Measurements from ENCODE around the gene ABHD17A. TPM values are rescaled to one million over a fixed set of nuclear protein-coding genes. Genes with fewer than 3 reads are reported as not detected.
"Not testable (repeated sequence)": the region's sequence is repeated elsewhere in the genome, so short reads cannot be mapped to it uniquely, and the experiment has no call there.

The ABHD17A gene
- total RNA-seq, 1 experiment from 2014 or later, result 102 TPM

- H3K9me3 ChIP-seq (ENCODE audit: low read length), result no peaks in the 10 kb centered on the region
- no peak overlapping the region for H2AFZ ChIP-seq (ENCODE audit: low read length)
- no peak overlapping the region for H3K9ac ChIP-seq (ENCODE audit: low read length)
- ChIA-PET POLR2A (ENCODE audit: unreplicated experiment) (no interaction called here), CTCF (no interaction called here)
- intact Hi-C loops (cut with micrococcal nuclease), result no loop called here
- H4K20me1 ChIP-seq (ENCODE audit: low read length), result peaks cover 14% of the 10 kb centered on the region; the same call in 1 of the 2 replicates
- peaks cover 33% of the 10 kb centered on the region for H3K79me2 ChIP-seq (ENCODE audit: low read length)
- H3F3A ChIP-seq (ENCODE audit: low read length, unreplicated experiment), result no peaks in the 10 kb centered on the region
- H3K4me2 ChIP-seq (ENCODE audit: low read length), result peak overlapping the region; percentile 100
- H3K9me2 ChIP-seq (replicated peaks; ENCODE audit: low read length), result no peaks in the 10 kb centered on the region
- peaks cover 8% of the 10 kb centered on the region for H3K4me1 ChIP-seq (ENCODE audit: insufficient read depth, low read length)
- no peak for TF ChIP-seq CTCF (conservative IDR thresholded peaks at IDR 0.05; ENCODE audit: low read depth, low read length)
- TF ChIP-seq EZH2 (IDR thresholded peaks at IDR 0.05; ENCODE audit: low read length, unreplicated experiment), result no peak
- TF ChIP-seq EZH2phosphoT487 (IDR thresholded peaks at IDR 0.05; ENCODE audit: borderline replicate concordance, low read length), result no peak
- ATAC-seq (no peak), DNase-seq (no peak)
- peak overlapping the region; percentile 82 for H3K4me3 ChIP-seq (ENCODE audit: low read length)
- H3K27me3 ChIP-seq (ENCODE audit: low read length), result no peaks in the 10 kb centered on the region
- no peaks in the 10 kb centered on the region for H3K36me3 ChIP-seq (ENCODE audit: low read depth, low read length)
- no TSS peak for BruUV-seq (replicated peaks)
- no peak overlapping the region for H3K27ac ChIP-seq (ENCODE audit: low read length)
Observed at GRCh38 chr19:1882786-1883692, 2.3 kb downstream of the ABHD17A start.

DNA sequence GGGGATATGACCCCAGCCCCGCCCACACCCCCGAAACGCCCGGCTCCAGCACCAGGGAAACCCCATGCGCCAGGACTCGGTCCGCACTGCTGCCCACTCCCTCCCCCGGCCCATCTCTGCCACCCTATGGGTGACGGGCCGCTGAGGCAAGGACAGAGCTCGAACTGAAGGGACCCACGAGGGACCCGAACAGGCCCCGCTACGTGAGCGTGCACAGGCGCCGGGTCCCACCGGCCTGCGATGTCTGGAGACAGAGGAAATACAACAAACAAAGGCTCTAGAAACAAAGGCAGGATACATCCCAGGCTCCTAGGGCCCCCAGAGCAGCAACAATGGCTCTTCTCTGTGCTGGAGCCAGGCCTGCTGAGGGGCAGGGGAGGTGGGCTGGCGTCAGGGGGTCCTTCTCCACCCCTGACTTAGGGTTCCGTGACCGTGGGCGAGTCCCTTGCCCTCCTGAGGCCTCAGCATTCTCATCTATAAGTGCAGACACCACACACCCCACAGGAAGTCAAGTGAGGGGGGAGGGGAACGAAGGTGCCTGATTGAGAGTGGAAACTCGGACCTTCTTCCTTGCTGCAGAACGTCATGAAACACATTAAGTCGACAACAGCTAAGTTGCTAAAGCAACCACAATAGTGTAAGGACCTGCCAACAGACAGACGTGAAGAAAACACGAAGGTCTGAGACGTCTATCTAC is 3.1 kb downstream of the ABHD17A start:
- peaks cover 33% of the 10 kb centered on the region for H3K79me2 ChIP-seq (ENCODE audit: low read length)

DNA sequence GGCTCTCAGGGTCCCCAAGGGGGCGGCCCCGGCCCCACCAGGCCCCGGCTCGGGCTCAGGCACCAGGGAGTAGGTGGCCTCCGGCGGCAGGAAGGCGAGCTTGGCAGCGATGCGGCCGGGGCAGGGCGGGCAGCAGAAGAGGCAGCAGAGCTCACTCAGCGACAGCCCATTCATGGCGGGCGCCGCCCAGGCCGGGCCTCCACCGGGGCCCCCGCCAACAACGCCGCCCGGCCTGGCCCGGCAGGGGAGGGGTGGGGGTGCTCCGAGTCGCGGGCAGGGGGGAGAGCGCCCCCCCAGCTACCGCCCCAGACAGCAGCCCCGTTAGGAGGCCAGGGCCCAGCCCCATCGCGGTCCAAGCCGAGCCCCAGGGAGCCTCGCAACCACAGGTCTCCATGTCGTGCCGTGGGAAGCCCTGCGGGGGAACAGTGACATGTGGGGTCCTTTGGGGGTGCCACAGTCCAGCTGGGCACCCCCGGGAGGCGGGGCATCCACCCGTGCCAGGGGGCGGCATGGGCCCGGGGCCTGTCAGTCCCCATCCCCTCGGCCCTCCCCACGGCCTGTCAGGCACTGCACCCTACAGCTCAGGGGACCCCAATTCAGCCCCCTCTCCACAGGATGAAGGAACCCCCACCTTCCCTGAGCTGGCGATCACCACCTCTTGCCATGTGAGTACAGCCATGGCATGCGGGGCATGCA is 3.8 kb downstream of the ABHD17A start:
- POLR2A ChIA-PET (ENCODE audit: unreplicated experiment); H3K36me3 ChIP-seq (ENCODE audit: low read depth, low read length); intact Hi-C loops (cut with micrococcal nuclease); H3K4me1 ChIP-seq (ENCODE audit: insufficient read depth, low read length); ATAC-seq; DNase-seq; H3K4me3 ChIP-seq (ENCODE audit: low read length); H3K4me2 ChIP-seq (ENCODE audit: low read length); H2AFZ ChIP-seq (ENCODE audit: low read length); H3F3A ChIP-seq (ENCODE audit: low read length, unreplicated experiment); CTCF ChIA-PET; H3K27ac ChIP-seq (ENCODE audit: low read length); H3K9me2 ChIP-seq (replicated peaks; ENCODE audit: low read length); H3K9ac ChIP-seq (ENCODE audit: low read length); H3K9me3 ChIP-seq (ENCODE audit: low read length); BruUV-seq (replicated peaks); H3K27me3 ChIP-seq (ENCODE audit: low read length): not testable (repeated sequence)
- Histone ChIP-seq H3K79me2 (ENCODE audit: low read length) (peaks cover 33% of the 10 kb centered on the region), H4K20me1 (ENCODE audit: low read length) (peaks cover 14% of the 10 kb centered on the region; the same call in 1 of the 2 replicates)

More for the DNA sequence above, 3.1 kb downstream of the ABHD17A start:
- peaks cover 14% of the 10 kb centered on the region; the same call in 1 of the 2 replicates for H4K20me1 ChIP-seq (ENCODE audit: low read length)
- no TSS peak for BruUV-seq (replicated peaks)
- no peaks in the 10 kb centered on the region for H3K9me2 ChIP-seq (replicated peaks; ENCODE audit: low read length)
- no peaks in the 10 kb centered on the region for H3K36me3 ChIP-seq (ENCODE audit: low read depth, low read length)
- no peak overlapping the region for H3K9ac ChIP-seq (ENCODE audit: low read length)
- intact Hi-C loops (cut with micrococcal nuclease), result no loop called here
- ATAC-seq (no peak), DNase-seq (no peak)
- H2AFZ ChIP-seq (ENCODE audit: low read length), result no peak overlapping the region
- H3K4me1 ChIP-seq (ENCODE audit: insufficient read depth, low read length), result peaks cover 8% of the 10 kb centered on the region
- H3K9me3 ChIP-seq (ENCODE audit: low read length), result no peaks in the 10 kb centered on the region
- TF ChIP-seq EZH2 (IDR thresholded peaks at IDR 0.05; ENCODE audit: low read length, unreplicated experiment), result no peak
- H3K27me3 ChIP-seq (ENCODE audit: low read length), result no peaks in the 10 kb centered on the region
- H3F3A ChIP-seq (ENCODE audit: low read length, unreplicated experiment), result no peaks in the 10 kb centered on the region
- no peak overlapping the region for H3K27ac ChIP-seq (ENCODE audit: low read length)
- CTCF ChIA-PET, result no interaction called here
- H3K4me3 ChIP-seq (ENCODE audit: low read length), result no peak overlapping the region
- POLR2A ChIA-PET (ENCODE audit: unreplicated experiment), result no interaction called here
- H3K4me2 ChIP-seq (ENCODE audit: low read length), result no peak overlapping the region

Data from PC-3 (cell line).